HUES64 (cell line): ENCODE measurements around the gene FIP1L1.
"Not testable (repeated sequence)": the region's sequence is repeated elsewhere in the genome, so short reads cannot be mapped to it uniquely, and the experiment has no call there.

Source experiments
- H3K27ac ChIP-seq: 2 replicates; pipeline ENCODE4 v1.7.0; 2013; ENCODE audit warnings: low read depth, low read length, inconsistent platforms
- H3K27me3 ChIP-seq: 2 replicates; pipeline ENCODE4 v1.6.1; 2013; ENCODE audit warnings: mild to moderate bottlenecking, low read length; ENCODE audit not compliant: insufficient read depth
- H3K36me3 ChIP-seq: 2 replicates; pipeline ENCODE4 v1.6.1; 2013; ENCODE audit warnings: mild to moderate bottlenecking, low read length; ENCODE audit not compliant: insufficient read depth
- H3K4me1 ChIP-seq: 2 replicates; pipeline ENCODE4 v1.6.1; 2013; ENCODE audit warnings: mild to moderate bottlenecking, low read length, moderate library complexity; ENCODE audit not compliant: insufficient read depth
- H3K4me3 ChIP-seq: 2 replicates; pipeline ENCODE4 v1.5.1; 2013; ENCODE audit warnings: mild to moderate bottlenecking, low read length, moderate library complexity
- H3K9ac ChIP-seq: 2 replicates; pipeline ENCODE4 v1.6.1; 2013; ENCODE audit warnings: mild to moderate bottlenecking, low read depth, low read length
- H3K9me3 ChIP-seq: 2 replicates; pipeline ENCODE4 v1.6.1; 2013; ENCODE audit warnings: low read depth, low read length; ENCODE audit not compliant: insufficient read depth
- WGBS: fragments of 150-250, 120-280 bp; methylation state at CpG from one replicate; pipeline ENCODE4 v1.1.7; 2013; ENCODE audit warnings: missing lambda C conversion rate; 5-methylcytosine and 5-hydroxymethylcytosine counted together

FIP1L1 gene

GRCh38 chr4:53380221-53380620, 2.8 kb downstream of the FIP1L1 start:
- peaks cover 13% of the 10 kb centered on the region for H3K4me1 ChIP-seq
- no peaks in the 10 kb centered on the region for H3K27me3 ChIP-seq
- H3K27ac ChIP-seq: no peak overlapping the region
- WGBS: 94% methylated on average over 4 of the region's 4 CpGs
- H3K4me3 ChIP-seq: 0 out of 2 replicates have a peak overlapping the region, but pooled peaks have one; percentile 12
- H3K9ac ChIP-seq: no peak overlapping the region
- H3K36me3 ChIP-seq: peaks cover 56% of the 10 kb centered on the region
- H3K9me3 ChIP-seq: no peaks in the 10 kb centered on the region

- not testable (repeated sequence) for H3K27ac ChIP-seq, H3K4me3 ChIP-seq, H3K4me1 ChIP-seq, H3K9me3 ChIP-seq, H3K9ac ChIP-seq, H3K27me3 ChIP-seq
- WGBS: 96% methylated on average over 11 of the region's 11 CpGs
- H3K36me3 ChIP-seq: peaks cover 12% of the 10 kb centered on the region
Measured at GRCh38 chr4:53409479-53409878, 32.0 kb downstream of the FIP1L1 start.

- Histone ChIP-seq H3K27ac (no peak overlapping the region), H3K4me3 (no peak overlapping the region), H3K36me3 (peaks cover 42% of the 10 kb centered on the region), H3K9me3 (no peaks in the 10 kb centered on the region), H3K27me3 (no peaks in the 10 kb centered on the region), H3K4me1 (no peaks in the 10 kb centered on the region), H3K9ac (no peak overlapping the region)
- WGBS: 100% methylated on average over 3 of the region's 3 CpGs
Measured at GRCh38 chr4:53419208-53419607, 41.8 kb downstream of the FIP1L1 start.

- Histone ChIP-seq H3K4me3 (no peak overlapping the region), H3K27ac (no peak overlapping the region), H3K36me3 (peaks cover 34% of the 10 kb centered on the region), H3K9ac (no peak overlapping the region), H3K4me1 (no peaks in the 10 kb centered on the region), H3K9me3 (no peaks in the 10 kb centered on the region), H3K27me3 (no peaks in the 10 kb centered on the region)
- WGBS: 89% methylated on average over 2 of the region's 2 CpGs
Measured at GRCh38 chr4:53421791-53422190, 44.4 kb downstream of the FIP1L1 start.

- peaks cover 40% of the 10 kb centered on the region for H3K36me3 ChIP-seq
- no peak overlapping the region for H3K9ac ChIP-seq
- no CpG with 5 or more reads among the region's 1 CpG for WGBS
- H3K4me1 ChIP-seq: no peaks in the 10 kb centered on the region
- no peaks in the 10 kb centered on the region for H3K9me3 ChIP-seq
- H3K27me3 ChIP-seq: no peaks in the 10 kb centered on the region
- H3K27ac ChIP-seq: no peak overlapping the region
- H3K4me3 ChIP-seq: no peak overlapping the region
Measured at GRCh38 chr4:53422367-53422766, 44.9 kb downstream of the FIP1L1 start.

- peaks cover 45% of the 10 kb centered on the region for H3K36me3 ChIP-seq
- H3K9ac ChIP-seq: no peak overlapping the region
- H3K4me3 ChIP-seq: no peak overlapping the region
Measured at GRCh38 chr4:53424280-53424679, 46.8 kb downstream of the FIP1L1 start.

GRCh38 chr4:53427366-53427765, 49.9 kb downstream of the FIP1L1 start:
- Histone ChIP-seq H3K27me3 (no peaks in the 10 kb centered on the region), H3K27ac (no peak overlapping the region), H3K4me1 (no peaks in the 10 kb centered on the region), H3K9ac (no peak overlapping the region), H3K36me3 (peaks cover 72% of the 10 kb centered on the region), H3K9me3 (no peaks in the 10 kb centered on the region), H3K4me3 (no peak overlapping the region)

More at GRCh38 chr4:53424280-53424679, 46.8 kb downstream of the FIP1L1 start:
- H3K27ac ChIP-seq: no peak overlapping the region
- no peaks in the 10 kb centered on the region for H3K27me3 ChIP-seq
- no peaks in the 10 kb centered on the region for H3K9me3 ChIP-seq
- H3K4me1 ChIP-seq: no peaks in the 10 kb centered on the region

- H3K4me1 ChIP-seq: no peaks in the 10 kb centered on the region
- no peak overlapping the region for H3K27ac ChIP-seq
- H3K27me3 ChIP-seq: no peaks in the 10 kb centered on the region
- WGBS: over 99% methylated on average over 5 of the region's 5 CpGs
- H3K36me3 ChIP-seq: peaks cover 91% of the 10 kb centered on the region
- H3K4me3 ChIP-seq: no peak overlapping the region
- H3K9ac ChIP-seq: no peak overlapping the region
- no peaks in the 10 kb centered on the region for H3K9me3 ChIP-seq
Measured at GRCh38 chr4:53431052-53431451, 53.6 kb downstream of the FIP1L1 start.

- Histone ChIP-seq H3K27me3 (no peaks in the 10 kb centered on the region), H3K27ac (no peak overlapping the region), H3K4me3 (no peak overlapping the region), H3K9me3 (no peaks in the 10 kb centered on the region), H3K4me1 (no peaks in the 10 kb centered on the region), H3K36me3 (peaks cover 85% of the 10 kb centered on the region), H3K9ac (no peak overlapping the region)
- 95% methylated on average over 4 of the region's 4 CpGs for WGBS
Measured at GRCh38 chr4:53432528-53433424, 55.3 kb downstream of the FIP1L1 start.

- 87% methylated on average over 1 of the region's 1 CpG for WGBS
- peaks cover 73% of the 10 kb centered on the region for H3K36me3 ChIP-seq
- no peaks in the 10 kb centered on the region for H3K4me1 ChIP-seq
- H3K27me3 ChIP-seq: no peaks in the 10 kb centered on the region
- no peak overlapping the region for H3K9ac ChIP-seq
- no peaks in the 10 kb centered on the region for H3K9me3 ChIP-seq
- H3K4me3 ChIP-seq: no peak overlapping the region
- H3K27ac ChIP-seq: no peak overlapping the region
Measured at GRCh38 chr4:53436251-53436650, 58.8 kb downstream of the FIP1L1 start.

GRCh38 chr4:53441564-53441963, 64.1 kb downstream of the FIP1L1 start:
- peaks cover 76% of the 10 kb centered on the region for H3K36me3 ChIP-seq
- H3K9ac ChIP-seq: no peak overlapping the region
- H3K9me3 ChIP-seq: no peaks in the 10 kb centered on the region
- H3K4me1 ChIP-seq: no peaks in the 10 kb centered on the region
- WGBS: 100% methylated on average over 1 of the region's 1 CpG
- H3K27me3 ChIP-seq: no peaks in the 10 kb centered on the region
- H3K4me3 ChIP-seq: no peak overlapping the region
- no peak overlapping the region for H3K27ac ChIP-seq
